HEK293 (cell line): ENCODE measurements around the gene OR1L8.
"Not testable (repeated sequence)": the region's sequence is repeated elsewhere in the genome, so short reads cannot be mapped to it uniquely, and the experiment has no call there.

ENCODE experiments used
- CTCF ChIA-PET: fragments of 350-600 bp; formaldehyde crosslinking; extraction: SDS; loops from one replicate; lab custom pipeline; 2021; ENCODE audit warnings: antibody characterized with exemption; lab: Yijun Ruan, JAX
- POLR2A ChIA-PET: fragments of 300-600 bp; formaldehyde crosslinking; extraction: SDS; loops from one replicate; lab custom pipeline; 2020; ENCODE audit warnings: antibody characterized with exemption, inconsistent platforms; lab: Yijun Ruan, JAX
- H3K27ac ChIP-seq: fragments of 200-500 bp; sonication (Bioruptor generic); 2 replicates; pipeline ENCODE4 v1.5.1; 2014; ENCODE audit warnings: low read depth, low read length, control low read depth, inconsistent platforms; ENCODE audit errors: extremely low read depth
- H3K36me3 ChIP-seq, 2 experiments: fragments of 200-500 bp in 1 of 2; sonication (Bioruptor generic) in 1 of 2; 1 replicate in 1 of 2; 2 replicates in 1 of 2; pipeline ENCODE4 v1.5.1; 2014 to 2017; ENCODE audit warnings: inconsistent platforms in 2 of 2, low read length in 2 of 2; ENCODE audit not compliant: control insufficient read depth in 2 of 2, insufficient read depth in 1 of 2
- H3K4me1 ChIP-seq: fragments of 200-500 bp; sonication (Bioruptor generic); 2 replicates; pipeline ENCODE4 v1.5.1; 2014; ENCODE audit warnings: mild to moderate bottlenecking, low read length, inconsistent platforms; ENCODE audit not compliant: control insufficient read depth, insufficient read depth
- H3K4me3 ChIP-seq: 2 replicates; pipeline ENCODE4 v1.5.1; 2011; ENCODE audit warnings: low read depth, mild to moderate bottlenecking, control low read depth, low read length, moderate library complexity
- H3K9me3 ChIP-seq: fragments of 200-500 bp; sonication (Bioruptor generic); 2 replicates; pipeline ENCODE4 v1.5.1; 2014; ENCODE audit warnings: low read depth, low read length, inconsistent platforms; ENCODE audit not compliant: control insufficient read depth, insufficient read depth
- SETDB1 ChIP-seq: IDR thresholded peaks from one replicate; pipeline ENCODE4 v1.6.1; 2017; ENCODE audit warnings: mild to moderate bottlenecking, low read length, moderate library complexity, mixed read lengths; ENCODE audit not compliant: insufficient read length
- YY1 ChIP-seq: fragments of 450-650 bp; formaldehyde crosslinking; IDR thresholded peaks from 2 replicates; pipeline ENCODE4 v1.5.1; 2018; ENCODE audit warnings: missing biosample characterization, missing genetic modification characterization
- ZBTB21 ChIP-seq: fragments of 450-650 bp; formaldehyde crosslinking; IDR thresholded peaks from 2 replicates; pipeline ENCODE4 v1.5.1; 2017; ENCODE audit warnings: missing biosample characterization, missing genetic modification characterization
- ZBTB44 ChIP-seq: fragments of 450-650 bp; IDR thresholded peaks from 2 replicates; pipeline ENCODE4 v1.5.1; 2018; ENCODE audit warnings: missing biosample characterization, mild to moderate bottlenecking, missing genetic modification characterization
- ZNF112 ChIP-seq: fragments of 450-650 bp; formaldehyde crosslinking; IDR thresholded peaks from 2 replicates; pipeline ENCODE4 v1.5.0; 2017; ENCODE audit warnings: missing biosample characterization, missing genetic modification characterization
- ZNF155 ChIP-seq: fragments of 450-650 bp; formaldehyde crosslinking; IDR thresholded peaks from 2 replicates; pipeline ENCODE4 v1.5.1; 2016; ENCODE audit warnings: missing biosample characterization, missing genetic modification characterization
- ZNF16 ChIP-seq: fragments of 450-650 bp; formaldehyde crosslinking; IDR thresholded peaks from 2 replicates; pipeline ENCODE4 v1.5.1; 2016; ENCODE audit warnings: low read depth, missing biosample characterization, missing genetic modification characterization
- ZNF2 ChIP-seq: fragments of 450-650 bp; formaldehyde crosslinking; IDR thresholded peaks from 2 replicates; pipeline ENCODE4 v1.5.1; 2016; ENCODE audit warnings: missing biosample characterization, missing genetic modification characterization
- ZNF555 ChIP-seq: fragments of 450-650 bp; formaldehyde crosslinking; conservative IDR thresholded peaks from 2 replicates; pipeline ENCODE4 v1.5.1; 2017; ENCODE audit warnings: missing biosample characterization, mild to moderate bottlenecking, missing genetic modification characterization, inconsistent platforms
- ZNF585B ChIP-seq: fragments of 450-650 bp; formaldehyde crosslinking; IDR thresholded peaks from 2 replicates; pipeline ENCODE4 v1.5.1; 2016; ENCODE audit warnings: missing biosample characterization, missing genetic modification characterization
- ZNF777 ChIP-seq: fragments of 450-650 bp; formaldehyde crosslinking; IDR thresholded peaks from 2 replicates; pipeline ENCODE4 v1.5.1; 2017; ENCODE audit warnings: missing biosample characterization, missing genetic modification characterization, borderline replicate concordance
- ZSCAN4 ChIP-seq: fragments of 450-650 bp; formaldehyde crosslinking; IDR thresholded peaks from 2 replicates; pipeline ENCODE4 v1.5.1; 2017; ENCODE audit warnings: missing biosample characterization, missing genetic modification characterization
- TF ChIP-seq, protein P1 (sequence below): fragments of 450-650 bp; IDR thresholded peaks from 2 replicates; pipeline ENCODE4 v1.5.1; 2018; ENCODE audit warnings: missing biosample characterization, missing genetic modification characterization
- TF ChIP-seq, protein P2 (sequence below): fragments of 450-650 bp; formaldehyde crosslinking; IDR thresholded peaks from 2 replicates; pipeline ENCODE4 v1.5.1; 2016; ENCODE audit warnings: missing biosample characterization, missing genetic modification characterization, borderline replicate concordance
- TF ChIP-seq, protein P3 (sequence below): sonication (generic); formaldehyde crosslinking; IDR thresholded peaks from 2 replicates; pipeline ENCODE4 v1.8.1; 2022; ENCODE audit warnings: mild to moderate bottlenecking, moderate library complexity, missing genetic modification reagents

Gene OR1L8

DNA sequence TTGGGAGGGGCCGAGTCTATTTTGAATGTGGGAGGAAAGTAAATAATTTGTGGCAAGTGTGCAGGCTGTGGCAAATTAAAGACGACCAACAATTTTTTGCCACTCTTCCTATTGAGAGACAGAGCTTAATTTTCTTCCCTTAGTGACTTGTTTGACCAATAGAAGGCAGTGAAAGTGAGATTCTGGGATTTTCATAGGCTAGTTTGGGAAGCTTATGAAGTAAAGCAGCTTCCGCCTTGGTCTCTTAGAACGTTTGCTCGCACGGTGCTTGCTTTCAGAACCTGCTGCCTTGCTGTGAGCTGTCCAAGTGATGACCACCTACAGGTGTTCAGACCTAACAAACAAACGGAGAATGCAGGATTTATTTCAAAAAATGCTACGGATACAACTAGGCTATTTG is 37.0 kb downstream of the OR1L8 start:
- no peak overlapping the region for H3K27ac ChIP-seq
- no peaks in the 10 kb centered on the region for H3K9me3 ChIP-seq
- H3K36me3 ChIP-seq, result no peaks in the 10 kb centered on the region

DNA sequence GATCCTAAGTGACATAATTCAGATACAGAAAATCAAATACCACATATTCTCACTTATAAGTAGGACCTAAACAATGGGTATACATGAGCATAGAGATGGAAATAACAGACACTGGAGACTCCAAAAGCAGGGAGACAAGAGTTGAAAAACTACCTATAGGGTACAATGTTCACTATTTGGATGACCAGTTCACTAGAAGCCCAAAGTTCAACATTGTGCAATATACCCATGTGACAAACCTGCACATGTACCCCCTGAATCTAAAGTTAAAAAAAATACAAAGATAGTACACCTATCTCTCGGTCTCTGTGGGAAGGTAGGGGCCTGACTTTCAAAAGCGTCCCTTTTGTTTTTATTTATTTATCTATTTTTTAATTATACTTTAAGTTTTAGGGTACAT is 44.4 kb downstream of the OR1L8 start:
- TF ChIP-seq, protein P1, sequence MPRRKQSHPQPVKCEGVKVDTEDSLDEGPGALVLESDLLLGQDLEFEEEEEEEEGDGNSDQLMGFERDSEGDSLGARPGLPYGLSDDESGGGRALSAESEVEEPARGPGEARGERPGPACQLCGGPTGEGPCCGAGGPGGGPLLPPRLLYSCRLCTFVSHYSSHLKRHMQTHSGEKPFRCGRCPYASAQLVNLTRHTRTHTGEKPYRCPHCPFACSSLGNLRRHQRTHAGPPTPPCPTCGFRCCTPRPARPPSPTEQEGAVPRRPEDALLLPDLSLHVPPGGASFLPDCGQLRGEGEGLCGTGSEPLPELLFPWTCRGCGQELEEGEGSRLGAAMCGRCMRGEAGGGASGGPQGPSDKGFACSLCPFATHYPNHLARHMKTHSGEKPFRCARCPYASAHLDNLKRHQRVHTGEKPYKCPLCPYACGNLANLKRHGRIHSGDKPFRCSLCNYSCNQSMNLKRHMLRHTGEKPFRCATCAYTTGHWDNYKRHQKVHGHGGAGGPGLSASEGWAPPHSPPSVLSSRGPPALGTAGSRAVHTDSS (tag by site-specific recombination), result no peak
- H3K36me3 ChIP-seq, result no peaks in the 10 kb centered on the region
- no peaks in the 10 kb centered on the region for H3K4me1 ChIP-seq
- ChIA-PET CTCF (no interaction called here), POLR2A (no interaction called here)
- no peak overlapping the region for H3K4me3 ChIP-seq
- H3K27ac ChIP-seq, result no peak overlapping the region
- H3K9me3 ChIP-seq, result no peaks in the 10 kb centered on the region

More for the DNA sequence above, 37.0 kb downstream of the OR1L8 start:
- TF ChIP-seq ZBTB44 (tag by site-specific recombination) (no peak), ZNF16 (tag by site-specific recombination) (no peak), ZNF112 (tag by site-specific recombination) (no peak), ZNF155 (tag by site-specific recombination) (no peak), ZSCAN4 (tag by site-specific recombination) (no peak), ZBTB21 (tag by site-specific recombination) (no peak), YY1 (tag by site-specific recombination) (no peak), ZNF555 (tag by site-specific recombination) (no peak), ZNF777 (tag by site-specific recombination) (no peak), ZNF2 (no peak), SETDB1 (no peak), ZNF585B (tag by site-specific recombination) (no peak)
- TF ChIP-seq, protein P2, sequence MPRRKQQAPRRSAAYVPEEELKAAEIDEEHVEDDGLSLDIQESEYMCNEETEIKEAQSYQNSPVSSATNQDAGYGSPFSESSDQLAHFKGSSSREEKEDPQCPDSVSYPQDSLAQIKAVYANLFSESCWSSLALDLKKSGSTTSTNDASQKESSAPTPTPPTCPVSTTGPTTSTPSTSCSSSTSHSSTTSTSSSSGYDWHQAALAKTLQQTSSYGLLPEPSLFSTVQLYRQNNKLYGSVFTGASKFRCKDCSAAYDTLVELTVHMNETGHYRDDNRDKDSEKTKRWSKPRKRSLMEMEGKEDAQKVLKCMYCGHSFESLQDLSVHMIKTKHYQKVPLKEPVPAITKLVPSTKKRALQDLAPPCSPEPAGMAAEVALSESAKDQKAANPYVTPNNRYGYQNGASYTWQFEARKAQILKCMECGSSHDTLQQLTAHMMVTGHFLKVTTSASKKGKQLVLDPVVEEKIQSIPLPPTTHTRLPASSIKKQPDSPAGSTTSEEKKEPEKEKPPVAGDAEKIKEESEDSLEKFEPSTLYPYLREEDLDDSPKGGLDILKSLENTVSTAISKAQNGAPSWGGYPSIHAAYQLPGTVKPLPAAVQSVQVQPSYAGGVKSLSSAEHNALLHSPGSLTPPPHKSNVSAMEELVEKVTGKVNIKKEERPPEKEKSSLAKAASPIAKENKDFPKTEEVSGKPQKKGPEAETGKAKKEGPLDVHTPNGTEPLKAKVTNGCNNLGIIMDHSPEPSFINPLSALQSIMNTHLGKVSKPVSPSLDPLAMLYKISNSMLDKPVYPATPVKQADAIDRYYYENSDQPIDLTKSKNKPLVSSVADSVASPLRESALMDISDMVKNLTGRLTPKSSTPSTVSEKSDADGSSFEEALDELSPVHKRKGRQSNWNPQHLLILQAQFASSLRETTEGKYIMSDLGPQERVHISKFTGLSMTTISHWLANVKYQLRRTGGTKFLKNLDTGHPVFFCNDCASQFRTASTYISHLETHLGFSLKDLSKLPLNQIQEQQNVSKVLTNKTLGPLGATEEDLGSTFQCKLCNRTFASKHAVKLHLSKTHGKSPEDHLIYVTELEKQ (tag by site-specific recombination), result no peak
- TF ChIP-seq, protein P3, sequence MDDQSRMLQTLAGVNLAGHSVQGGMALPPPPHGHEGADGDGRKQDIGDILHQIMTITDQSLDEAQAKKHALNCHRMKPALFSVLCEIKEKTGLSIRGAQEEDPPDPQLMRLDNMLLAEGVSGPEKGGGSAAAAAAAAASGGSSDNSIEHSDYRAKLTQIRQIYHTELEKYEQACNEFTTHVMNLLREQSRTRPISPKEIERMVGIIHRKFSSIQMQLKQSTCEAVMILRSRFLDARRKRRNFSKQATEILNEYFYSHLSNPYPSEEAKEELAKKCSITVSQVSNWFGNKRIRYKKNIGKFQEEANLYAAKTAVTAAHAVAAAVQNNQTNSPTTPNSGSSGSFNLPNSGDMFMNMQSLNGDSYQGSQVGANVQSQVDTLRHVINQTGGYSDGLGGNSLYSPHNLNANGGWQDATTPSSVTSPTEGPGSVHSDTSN (CRISPR knock-in tag), result no peak
- H3K4me3 ChIP-seq, result no peak overlapping the region
- CTCF ChIA-PET, result no interaction called here
- POLR2A ChIA-PET, result no interaction called here
- H3K4me1 ChIP-seq, result no peaks in the 10 kb centered on the region

DNA sequence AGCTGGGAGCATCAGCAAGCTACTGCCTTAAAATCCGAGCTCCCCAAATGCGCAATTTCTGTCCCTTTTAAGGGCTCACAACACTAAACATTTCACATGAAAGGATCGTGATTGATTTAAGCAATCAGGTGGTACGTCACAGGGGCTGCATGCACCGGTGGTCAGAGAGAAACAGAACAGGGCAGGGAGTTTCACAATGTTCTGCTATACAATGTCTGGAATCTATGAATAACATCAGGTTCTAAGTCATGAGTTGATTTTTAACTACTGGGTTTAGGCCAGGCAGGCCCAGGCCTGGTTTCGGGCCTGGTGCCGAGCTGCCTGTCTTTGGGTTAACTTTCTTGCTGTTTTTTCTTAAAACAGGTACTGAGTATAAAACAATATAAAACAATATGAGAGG is 46.1 kb downstream of the OR1L8 start:
- CTCF ChIA-PET, result not testable (repeated sequence)

More for the DNA sequence above, 46.1 kb downstream of the OR1L8 start:
- H3K4me1 ChIP-seq, H3K27ac ChIP-seq, H3K36me3 ChIP-seq, POLR2A ChIA-PET, H3K4me3 ChIP-seq, H3K9me3 ChIP-seq: not testable (repeated sequence)
